ENCODE measurements around the gene OR52E6.

Gene OR52E6

GRCh38 chr11:5791165-5791564, 50.5 kb downstream of the OR52E6 start, which contains the start of gene OR52N1:
TSS of gene OR52N1 (minus strand) at chr11:5791265. CDS start at chr11:5788816, 2,449 bp downstream.
- DNase-seq = no peak
